Suppressor macrophage treated with lipopolysaccharide for 1 hour (primary cell): Measurements from ENCODE around the gene SLC9C2.
"Not testable (repeated sequence)": the region's sequence is repeated elsewhere in the genome, so short reads cannot be mapped to it uniquely, and the experiment has no call there.

Experiments
- DNase-seq, 3 donors: peaks; one replicate each; pipeline ENCODE4 v3.0.0-alpha.2; 2020 to 2022

The SLC9C2 gene

DNA sequence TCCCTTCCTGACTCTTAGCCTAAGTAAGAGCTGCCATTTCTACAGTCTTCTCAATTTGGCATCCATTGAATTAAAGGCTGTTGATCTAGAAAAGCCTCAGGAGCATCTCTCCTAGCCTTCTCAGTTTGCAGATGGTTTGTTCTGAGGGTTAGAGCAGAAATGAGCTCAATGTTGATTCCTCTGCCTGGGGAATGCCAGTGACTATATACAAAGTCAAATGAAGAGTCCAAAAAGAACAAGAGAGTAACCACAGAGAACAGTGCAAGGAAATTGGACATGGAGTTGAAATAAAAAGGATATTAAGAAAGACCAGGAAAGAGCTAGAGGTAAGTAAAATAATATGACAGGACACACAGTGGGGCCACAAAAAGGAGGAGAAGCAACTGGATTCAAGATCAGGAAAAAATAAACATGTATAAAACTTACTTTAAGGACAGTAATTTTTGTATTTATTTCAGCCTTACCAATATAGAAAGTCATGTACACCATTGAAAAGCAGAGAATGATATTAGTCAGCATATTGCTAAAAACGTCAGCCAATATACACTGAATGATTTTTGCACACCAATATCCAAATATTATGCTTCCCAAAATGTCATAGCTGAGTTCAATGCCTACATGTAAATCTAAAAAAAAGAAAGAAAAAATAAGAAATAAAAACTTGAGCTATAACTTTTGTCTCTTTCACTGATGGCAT is 21.3 kb downstream of the SLC9C2 start:
- no peak for DNase-seq

DNA sequence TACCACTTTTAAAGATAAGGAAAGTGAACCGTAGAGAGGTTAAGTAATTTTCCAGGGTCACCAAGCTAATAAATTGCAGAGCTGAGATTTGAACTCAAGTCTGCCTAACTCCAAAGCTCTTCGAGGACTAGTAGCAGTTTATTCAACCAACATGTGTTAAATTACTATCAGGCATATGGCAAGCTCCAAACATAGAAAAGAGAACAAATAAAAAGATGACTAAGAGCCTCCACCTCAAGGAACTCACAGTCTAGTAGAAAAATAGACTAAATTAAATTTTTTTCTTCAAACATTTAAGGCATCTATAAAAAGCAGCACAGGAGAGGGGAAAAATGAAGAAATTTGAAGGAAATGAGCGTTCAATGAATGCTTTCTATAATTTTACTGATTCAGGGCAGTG is 22.2 kb downstream of the SLC9C2 start:
- DNase-seq: no peak

DNA sequence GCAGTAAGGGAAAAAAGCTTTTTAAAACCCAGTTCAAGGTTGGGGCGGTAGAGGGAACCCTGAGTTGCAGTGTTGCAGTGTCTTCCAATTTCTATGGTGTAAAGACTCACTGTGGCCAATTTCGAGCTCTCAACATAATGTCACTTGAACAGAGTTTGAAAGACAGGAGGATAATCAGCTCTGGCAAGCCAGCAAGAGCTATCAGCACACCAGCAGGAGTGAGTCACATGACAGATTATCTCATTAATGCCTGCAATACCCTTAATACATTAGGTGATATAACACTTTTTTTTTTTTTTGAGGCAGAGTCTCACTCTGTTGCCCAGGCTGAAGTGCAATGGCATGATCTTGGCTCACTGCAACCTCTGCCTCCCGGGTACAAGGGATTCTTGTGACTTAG is 22.8 kb downstream of the SLC9C2 start:
- no peak for DNase-seq

DNA sequence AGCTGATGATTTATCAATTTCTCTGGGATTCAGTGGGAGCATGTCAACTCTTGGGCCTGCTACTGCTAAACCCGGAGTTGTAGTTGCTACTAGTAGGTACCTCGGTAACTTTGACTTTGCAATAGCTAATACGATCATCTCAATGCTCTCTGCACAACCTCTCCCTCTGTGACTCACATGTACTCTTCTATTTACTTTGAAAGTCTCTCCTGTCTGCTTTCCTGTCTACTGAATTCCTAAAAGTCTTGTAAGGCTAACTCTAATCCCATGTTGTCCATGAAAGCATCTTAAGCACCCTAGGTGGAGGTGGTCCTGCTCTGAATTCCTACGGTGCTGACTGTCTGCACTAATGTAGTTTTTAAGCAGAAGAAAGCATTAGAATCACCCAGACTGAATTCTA is 29.3 kb downstream of the SLC9C2 start:
- DNase-seq: no peak

DNA sequence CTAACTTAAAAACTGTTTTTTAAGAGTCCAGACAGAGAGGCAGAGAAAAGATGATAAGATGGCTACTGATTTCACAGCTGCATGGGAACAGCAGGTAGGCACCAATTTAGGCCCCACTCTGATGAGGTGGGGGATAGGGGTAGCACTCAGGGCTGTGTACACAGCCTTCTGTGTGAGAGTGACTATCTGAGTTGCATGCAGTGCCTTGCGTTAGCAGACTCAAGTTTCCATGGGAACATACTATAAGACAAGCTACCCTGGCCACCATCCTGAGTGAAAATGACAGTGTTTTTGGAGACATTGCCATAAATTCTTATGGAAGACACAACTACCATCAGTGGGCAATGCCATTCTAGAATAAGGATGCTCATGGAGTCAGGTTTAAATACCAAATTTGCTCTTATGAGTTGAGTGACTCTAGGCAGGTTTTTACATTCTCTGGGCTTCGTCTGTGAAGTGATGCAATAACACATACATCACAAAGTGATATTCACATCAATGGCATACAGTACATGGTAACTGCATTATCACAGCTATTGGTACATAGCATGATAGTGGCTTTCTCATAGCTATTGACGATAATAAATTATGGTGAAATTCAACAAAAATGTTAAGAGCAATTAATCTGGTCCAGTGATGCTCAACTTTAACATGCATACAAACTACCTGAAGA is 30.5 kb downstream of the SLC9C2 start:
- no peak for DNase-seq

DNA sequence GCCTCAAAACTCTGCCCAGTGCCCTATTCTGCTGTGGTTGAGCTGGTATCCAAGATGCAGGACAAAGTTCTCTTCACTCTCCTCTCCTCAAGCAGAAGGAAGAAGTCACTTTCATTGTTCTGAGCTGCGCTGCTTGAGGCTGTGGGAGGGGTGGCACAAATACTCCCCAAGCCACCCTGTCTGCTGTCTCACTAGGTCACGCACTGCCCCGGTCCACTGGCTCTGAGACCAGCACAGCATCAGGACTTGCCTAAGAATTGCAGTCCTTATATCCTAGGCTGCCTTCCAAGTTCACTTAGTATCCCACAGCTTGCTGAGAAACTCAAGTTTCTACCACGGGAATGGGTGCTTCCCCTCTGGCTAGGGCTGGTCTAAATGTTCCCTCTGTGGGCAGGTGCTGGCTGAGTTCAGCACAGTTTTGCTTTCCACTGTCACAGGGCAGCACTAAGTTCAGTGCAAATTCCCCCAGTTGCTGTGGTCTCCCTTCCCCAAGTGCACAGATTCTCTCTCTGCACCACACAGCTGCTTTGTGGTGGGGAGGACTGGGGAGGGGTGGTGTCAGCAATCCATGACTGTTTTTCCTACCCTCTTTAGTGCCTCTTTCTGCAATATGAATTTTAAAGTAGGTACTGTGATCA is 32.4 kb downstream of the SLC9C2 start:
- no peak for DNase-seq

DNA sequence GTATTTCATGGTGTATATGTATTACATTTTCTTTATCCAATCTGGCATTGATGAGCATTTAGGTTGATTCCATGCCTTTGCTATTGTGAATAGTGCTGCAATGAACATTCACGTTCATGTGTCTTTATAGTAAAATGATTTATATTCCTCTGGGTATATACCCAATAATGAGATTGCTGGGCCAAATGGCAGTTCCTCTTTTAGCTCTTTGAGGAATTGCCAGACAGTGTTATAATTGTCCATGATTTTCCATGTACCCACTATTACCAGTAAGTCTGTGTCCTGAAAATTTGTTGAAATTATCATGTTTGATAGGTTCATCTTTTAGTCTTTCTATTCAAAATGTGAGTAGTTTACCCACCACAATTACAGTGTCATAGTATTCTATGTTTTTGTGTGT is 34.4 kb downstream of the SLC9C2 start:
- DNase-seq: peak in 1 of 3 donors; percentile 1

DNA sequence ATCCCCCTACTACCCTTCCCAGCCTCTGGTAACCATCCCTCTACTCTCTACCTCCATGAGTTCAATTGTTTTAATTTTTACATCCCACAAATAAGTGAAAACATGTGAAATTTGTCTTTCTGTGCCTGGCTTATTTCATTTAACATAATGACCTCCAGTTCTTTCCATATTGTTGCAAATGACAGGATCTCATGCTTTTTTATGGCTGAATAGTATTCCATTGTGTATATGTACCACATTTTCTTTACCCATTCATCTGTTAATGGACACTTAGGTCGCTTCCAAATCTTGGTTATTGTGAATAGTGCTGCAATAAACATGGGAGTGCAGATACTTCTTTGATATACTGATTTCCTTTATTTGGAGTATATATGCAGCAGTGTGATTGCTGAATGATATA is 39.0 kb downstream of the SLC9C2 start:
- not testable (repeated sequence) for DNase-seq

DNA sequence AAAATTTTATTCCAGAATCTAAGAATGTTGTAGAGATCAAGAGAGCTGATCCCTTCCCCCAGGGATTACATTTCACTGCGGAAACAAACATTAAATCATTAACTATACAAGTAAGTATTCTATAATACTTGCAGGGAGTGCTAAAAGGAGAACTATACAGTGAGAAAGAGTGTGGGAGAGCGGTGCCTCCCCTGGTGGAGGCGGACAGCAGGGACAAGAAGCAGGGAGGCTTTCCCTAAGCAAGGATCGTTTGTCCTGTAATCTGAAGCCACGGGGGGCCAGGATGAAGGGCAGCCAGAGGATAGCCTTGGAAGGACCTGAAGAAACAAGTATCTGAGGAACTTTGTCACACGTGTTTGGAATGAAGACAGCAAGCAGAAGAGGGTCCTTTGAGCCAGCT is 40.1 kb downstream of the SLC9C2 start:
- DNase-seq: peak in 2 of 3 donors; percentile 8 to 15

DNA sequence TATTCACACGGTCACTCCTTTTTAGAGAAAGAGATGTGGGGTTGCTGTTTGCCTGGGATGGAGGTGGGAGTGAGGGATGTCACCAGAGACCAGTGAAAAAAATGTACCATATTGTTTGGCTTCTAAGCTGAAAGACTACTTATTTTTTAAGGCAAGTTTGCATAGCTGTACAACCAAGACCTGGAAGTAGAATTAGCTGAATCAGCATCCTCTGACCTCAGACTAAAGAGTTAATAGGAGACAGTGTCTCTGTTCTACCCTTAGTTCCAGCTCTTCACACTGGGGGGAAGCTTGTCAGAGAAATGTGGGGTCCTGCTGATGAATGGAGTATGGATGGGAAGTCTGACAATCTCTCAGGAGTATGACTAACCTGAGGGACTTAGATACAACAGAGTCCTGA is 41.6 kb downstream of the SLC9C2 start:
- DNase-seq: no peak

DNA sequence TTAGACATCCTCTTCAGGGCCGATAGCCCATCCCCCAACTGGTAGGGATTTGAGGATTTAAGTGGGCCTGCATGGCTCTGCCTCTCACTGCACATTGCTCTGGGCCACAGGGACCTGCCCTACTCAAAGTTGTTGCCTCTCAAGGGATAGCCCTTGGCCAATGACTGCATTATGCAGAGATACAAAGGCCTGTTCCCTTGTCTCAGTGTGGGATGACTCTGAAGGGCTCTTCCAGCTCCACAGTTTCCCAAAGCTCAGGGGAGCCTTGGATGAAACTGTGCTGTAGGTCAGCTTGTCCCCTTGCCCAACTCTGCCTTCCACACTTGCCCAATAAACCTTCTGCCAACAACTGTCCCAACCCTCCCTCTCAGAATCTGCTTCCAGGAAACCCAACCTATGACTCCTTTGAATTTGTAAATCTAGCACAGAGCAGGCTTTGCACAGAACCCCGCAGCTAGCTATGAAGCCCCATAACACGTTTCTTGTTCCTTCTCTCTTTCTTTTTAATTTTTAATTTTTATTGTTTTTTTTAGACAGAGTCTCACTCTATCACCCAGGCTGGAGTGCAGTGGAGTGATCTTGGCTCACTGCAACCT is 42.5 kb downstream of the SLC9C2 start:
- DNase-seq: no peak

DNA sequence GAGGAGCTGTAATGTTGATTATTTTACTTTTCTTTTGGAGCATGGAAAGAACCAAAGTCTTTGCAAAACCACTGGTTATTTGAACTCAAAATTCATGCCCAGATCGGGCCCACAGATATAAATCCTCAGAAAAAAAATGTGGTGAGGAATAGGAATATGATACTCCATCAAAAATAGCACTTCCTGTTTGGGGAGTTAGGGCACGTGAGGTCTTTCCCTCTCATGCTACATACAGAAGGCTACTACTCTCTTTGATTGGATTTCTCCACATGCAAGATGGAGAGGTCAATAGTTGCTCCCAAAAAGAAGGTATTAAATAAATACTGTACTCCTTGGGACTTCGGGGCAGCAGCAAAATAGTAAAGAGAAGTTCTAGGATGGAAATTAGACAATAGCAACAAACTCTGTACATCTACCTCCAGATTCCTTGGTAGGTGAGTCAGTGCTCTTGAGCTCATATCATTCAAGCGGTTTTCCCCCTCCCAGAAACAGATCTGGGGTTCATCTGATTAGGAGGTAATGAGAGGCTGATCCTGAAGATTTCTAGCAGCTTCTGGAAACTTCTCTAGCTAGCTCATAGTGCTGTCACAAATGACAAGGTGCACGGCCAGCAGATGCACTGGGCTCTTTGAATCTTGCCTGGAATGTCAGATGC is 47.1 kb downstream of the SLC9C2 start:
- DNase-seq: no peak

DNA sequence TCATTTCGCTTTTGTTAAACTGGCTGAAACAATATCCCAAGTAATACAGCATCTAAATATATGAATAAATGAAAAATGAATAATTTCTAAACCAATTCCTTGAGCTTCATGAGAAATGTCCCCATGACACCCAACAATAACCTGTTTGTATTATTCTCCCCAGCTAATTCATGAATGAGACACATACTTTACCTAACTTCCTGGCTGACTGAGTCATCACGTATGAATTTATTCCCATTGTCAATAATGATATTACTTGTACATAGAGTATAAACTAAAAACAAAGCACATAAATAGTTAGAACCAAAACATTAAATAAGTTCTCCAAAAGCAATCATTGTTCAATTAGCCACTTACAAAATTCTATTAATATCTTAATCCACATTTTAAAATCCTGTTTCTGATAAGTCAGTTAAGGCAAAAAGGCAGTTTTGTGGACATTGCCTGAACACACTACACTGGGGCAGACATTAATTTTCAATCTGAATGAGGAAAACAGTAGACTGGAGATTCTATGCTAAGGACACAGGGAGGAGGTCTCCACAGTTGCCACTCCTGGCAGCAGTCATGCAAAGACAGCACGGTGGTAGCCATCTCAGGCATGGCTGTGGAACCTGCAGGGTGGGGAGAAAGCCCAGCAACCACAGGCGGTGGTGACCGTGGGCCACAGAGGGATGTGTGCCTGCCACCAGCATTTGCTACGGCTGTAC is 48.2 kb downstream of the SLC9C2 start:
- DNase-seq: no peak

DNA sequence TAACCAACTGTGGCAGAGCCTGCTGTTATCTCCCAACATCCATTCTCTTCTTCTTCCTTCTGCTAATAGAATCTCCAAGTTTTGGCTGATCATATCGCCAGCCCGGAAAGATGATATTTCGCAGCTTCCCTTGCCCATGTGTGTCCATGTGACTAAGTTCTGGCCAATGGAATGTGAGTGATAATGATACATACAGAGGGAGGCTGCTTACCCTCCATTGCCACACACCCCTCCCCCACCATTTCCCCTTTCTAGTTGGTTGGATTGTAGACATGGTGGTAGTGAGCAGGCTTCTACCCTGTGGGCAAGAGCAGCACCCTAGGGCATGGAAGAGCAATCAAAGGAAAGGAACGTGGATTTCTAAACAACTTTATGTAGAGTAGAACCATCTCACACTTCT is 48.8 kb downstream of the SLC9C2 start:
- no peak for DNase-seq

DNA sequence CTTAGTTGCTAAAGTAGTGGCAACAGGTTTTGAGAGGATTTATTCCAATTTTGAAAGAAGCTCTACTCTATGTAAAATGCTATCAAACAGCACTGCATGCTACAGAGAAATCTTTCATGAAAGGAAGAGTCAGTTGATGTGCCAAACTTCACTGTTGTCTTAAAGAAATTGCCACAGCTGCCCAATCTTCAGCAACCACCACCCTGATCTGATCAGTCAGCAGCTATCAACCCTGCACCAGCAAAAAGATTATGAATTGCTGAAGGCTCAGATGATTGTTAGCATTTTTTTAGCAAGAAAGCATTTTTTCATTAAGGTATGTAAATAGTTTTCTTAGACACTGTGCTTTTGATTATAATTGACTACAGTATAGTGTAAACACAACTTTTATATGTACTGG is 49.6 kb downstream of the SLC9C2 start:
- DNase-seq: no peak

DNA sequence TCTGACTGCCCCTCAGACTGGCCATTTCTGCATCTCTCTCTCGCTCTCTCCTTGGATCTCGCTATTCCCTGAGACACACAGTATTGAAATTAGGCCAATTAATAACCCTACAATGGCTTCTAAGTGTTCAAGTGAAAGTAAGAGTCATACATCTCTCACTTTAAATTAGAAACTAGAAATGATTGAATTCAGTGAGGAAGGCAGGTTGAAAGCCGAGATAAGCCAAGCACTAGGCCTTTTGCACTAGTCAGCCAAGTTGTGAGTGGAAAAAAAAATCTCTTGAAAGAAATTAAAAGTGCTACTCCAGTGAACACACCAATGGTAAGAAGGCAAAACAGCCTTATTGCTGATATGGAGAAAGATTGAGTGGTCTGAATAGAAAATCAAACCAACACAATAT is 51.2 kb downstream of the SLC9C2 start:
- no peak for DNase-seq

DNA sequence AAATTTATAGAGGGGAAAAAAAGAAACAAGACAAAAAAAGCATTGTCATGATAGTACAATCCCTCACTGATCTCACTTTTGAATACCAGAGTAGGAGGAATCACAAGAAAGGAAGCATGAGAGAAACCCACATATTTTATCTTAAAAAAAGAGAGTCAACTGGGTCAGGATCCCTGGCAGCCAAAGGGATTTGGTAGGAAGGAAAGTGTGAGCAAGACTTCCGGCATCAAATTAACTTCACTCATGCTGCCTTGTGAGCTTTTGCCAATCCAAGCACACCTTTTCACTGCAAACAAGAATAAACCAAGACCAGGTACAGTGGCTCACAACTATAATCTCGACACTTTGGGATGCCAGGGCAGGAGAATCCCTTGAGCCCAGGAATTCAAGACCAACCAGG is 53.1 kb downstream of the SLC9C2 start:
- no peak for DNase-seq

DNA sequence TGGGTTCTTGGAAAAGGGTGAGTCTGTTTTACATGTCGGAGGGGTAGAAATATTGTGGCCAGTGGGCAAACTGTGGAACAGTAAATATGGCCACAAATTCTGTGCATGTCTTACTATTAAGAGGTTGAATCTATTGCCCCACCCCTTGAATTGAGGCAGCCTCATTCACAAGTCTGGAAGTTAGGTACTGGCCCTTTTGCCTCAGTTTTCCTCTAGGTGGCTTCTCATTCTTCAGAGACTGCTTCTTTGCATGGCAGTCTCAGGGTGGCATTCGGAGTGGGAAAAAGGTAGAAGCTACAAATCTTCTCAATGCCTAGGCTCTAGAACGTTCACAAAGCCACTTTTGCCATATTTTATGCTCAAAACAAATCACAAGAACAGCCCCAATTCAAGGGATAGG is 57.2 kb downstream of the SLC9C2 start:
- DNase-seq: no peak

DNA sequence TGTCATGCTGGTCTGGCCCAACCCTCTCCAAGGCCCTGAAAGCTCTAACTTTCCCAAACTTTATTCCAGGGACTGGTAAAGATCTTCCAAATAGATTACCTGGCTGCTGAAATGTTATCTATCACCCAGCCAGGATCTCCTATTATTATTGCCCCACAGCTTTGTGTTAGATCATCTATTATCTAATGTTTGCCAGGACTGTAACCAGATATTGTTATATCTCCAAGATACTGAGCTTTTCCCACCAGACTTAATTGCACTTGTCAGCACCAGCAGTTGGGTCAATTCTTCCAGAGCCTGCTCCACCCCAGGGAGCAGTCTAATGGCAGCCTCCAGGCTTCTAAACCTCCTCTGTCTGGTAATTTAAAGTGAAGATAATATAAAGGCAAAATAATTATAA is 66.6 kb downstream of the SLC9C2 start:
- no peak for DNase-seq

DNA sequence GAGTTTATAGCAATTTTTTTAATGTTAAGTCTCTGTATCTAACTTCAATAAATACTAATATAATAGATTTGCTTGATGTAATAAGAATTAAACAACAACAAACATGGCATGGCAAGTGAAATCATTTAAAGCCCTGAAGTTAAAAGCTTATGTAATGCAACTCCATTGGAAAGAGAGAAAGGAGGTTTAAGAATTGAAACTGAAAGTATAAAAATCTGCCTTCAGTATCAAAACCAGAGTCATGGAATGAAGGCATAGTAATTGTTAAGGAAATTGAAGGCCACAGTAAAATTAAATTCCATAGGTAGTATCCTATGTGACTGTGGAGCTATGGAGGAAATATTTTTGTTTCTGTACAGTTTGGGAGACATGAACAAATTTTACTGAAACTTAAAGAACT is 70.6 kb downstream of the SLC9C2 start:
- DNase-seq: peak; percentile 5 to 40 (median 16)

DNA sequence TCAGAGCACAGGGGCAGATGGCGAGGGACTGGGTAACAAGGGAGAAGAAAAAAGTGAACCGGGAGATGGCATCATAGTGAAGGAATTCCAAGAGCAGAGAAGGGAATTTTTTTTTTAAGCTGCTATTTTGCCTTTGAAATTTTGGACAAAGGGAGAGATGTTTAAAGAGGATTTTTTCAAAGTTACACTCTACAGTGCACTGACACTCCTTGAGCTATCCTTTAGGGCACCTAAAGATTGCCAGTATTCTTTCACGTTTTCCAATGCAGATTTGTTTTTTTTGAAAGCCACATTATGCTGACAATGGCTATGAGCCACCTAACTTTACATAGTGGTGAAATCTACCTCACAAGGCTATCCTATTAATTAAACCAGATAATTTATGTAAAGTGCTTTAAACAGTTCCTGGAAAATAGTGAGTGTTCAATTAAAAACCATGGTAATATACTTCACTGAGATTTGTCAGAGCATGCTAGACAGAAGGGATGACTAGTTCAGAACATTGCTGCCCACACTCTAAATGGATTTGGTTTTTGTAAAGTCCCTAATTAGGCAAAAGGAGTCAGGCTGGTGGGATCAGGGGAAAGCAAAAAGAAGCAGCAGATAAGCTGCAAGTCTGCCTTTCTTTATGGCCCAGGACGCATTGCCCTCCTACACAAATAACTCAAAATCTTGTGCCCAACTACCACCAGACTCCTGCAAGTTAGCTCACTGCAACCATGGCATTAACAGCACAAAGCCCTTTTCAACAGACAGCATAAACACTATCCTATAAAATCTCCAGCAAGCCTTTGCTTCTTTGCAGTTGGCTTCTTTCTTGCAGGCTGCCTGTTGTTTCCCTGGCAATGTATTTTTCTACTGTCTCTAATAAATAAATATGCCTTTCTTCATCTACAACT is 71.8 kb downstream of the SLC9C2 start:
- no peak for DNase-seq

DNA sequence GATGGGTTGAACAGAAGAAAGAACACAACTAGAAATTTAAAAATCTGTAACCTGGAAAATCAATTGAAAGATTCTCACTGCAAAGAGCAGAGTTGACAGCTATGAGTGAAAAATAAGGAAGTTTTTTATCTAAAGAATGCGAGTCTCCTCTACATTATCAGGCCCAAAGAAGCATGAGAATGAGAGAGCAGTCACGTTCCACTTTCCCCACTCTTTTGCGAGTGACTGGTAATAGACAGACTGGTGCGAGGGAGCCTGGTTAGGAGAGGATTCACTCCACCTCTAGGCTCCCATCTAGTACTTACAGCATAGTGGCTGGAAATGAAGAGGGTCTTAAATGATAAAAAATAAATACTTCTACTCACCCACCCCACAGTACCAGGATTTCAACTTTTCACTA is 73.8 kb downstream of the SLC9C2 start:
- no peak for DNase-seq
